ENCODE measurements around the gene DIP2C.

DNA sequence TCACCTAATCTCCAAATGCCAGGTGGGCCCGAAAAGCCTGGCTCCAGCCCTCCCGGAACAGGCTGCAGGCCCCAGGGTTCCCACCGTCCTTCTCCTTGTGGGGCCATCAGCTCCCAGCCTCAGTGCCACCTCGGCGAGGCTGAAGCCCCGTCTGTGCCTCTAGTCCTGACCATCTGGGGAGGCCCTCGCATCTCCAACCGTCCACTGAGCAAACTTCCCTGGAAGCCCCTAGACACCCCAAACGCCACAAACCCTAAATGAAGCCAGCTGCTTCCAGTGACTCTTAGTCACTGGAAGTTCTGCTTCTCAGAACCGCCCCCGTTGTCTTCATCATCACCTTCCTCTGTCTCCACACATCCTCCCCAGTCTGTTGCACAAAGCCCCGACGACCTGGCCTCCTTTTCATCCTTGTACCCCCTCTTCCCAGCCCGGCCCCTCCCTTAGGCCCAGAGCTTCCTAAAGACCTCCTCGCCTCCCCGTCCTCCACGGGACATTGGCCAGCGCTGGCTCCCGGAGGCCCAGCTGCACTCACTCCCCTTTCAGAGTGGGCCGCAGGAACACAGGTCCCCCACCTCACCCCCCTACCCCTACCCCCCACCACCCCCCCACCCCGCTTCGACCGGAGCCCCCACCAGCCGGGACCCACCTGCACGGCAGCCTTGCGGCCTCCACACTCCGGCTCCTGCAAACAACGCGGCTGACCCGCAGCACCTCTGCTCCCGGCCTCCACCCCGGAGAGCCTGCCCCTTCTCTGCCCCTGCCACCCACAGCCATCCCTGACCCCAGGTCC lies 1.1 kb upstream of the DIP2C start:
- TF ChIP-seq CTCF (IDR thresholded peaks at IDR 0.05) (no peak), IRF2 (CRISPR knock-in tag; IDR thresholded peaks at IDR 0.05; ENCODE audit: borderline replicate concordance, low read depth) (no peak)

All from WTC11 (cell line).